ENCODE data around the gene MAD1L1. TPM values are rescaled to one million over a fixed set of nuclear protein-coding genes. Genes with fewer than 3 reads are reported as not detected.
"Not testable (repeated sequence)": the region's sequence is repeated elsewhere in the genome, so short reads cannot be mapped to it uniquely, and the experiment has no call there.

The MAD1L1 gene
- total RNA-seq, 1 experiment from 2014 or later, result 43.8 TPM

DNA sequence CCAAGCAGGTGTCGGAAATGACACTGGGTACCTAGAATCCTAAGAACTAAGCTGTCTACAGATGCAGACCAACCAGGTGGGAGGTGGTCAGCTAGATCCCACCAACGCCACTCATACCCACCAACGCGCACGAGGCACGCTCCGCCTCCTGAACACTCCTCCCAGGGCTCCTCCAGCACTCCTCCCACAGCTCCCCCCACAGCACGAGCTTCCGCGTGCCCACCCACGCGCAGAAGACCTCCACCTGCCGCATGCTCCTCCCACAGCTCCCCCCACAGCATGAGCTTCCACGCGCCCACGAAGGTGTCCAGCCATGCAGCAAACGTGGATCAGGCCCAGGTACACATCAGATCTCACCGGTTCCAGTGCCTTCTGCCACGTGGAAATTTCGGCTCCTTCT lies 196.0 kb downstream of the MAD1L1 start:
- Mint-ChIP-seq H3K9me3 (no peaks in the 10 kb centered on the region; the same call in 1 of the 2 replicates), H3K4me1 (peaks cover 18% of the 10 kb centered on the region), H3K27me3 (ENCODE audit: low read depth) (no peaks in the 10 kb centered on the region), H3K36me3 (peaks cover 2% of the 10 kb centered on the region), H3K4me3 (no peak overlapping the region), H3K27ac (peak overlapping the region; percentile 86)
- ChIA-PET CTCF (no interaction called here), POLR2A (interaction anchor here (0.7 kb wide), 1 partner anchor 165 kb away, joined by 4 read pairs; no protein-coding TSS in a partner anchor)
- DNase-seq (ENCODE audit: low spot score) (peak; percentile 2), ATAC-seq (no peak)
- TF ChIP-seq ZNF219 (CRISPR knock-in tag; IDR thresholded peaks at IDR 0.05; ENCODE audit: borderline replicate concordance) (no peak), SMAD3 (CRISPR knock-in tag; IDR thresholded peaks at IDR 0.05; ENCODE audit: borderline replicate concordance) (no peak), ZNF138 (CRISPR knock-in tag; conservative IDR thresholded peaks at IDR 0.05) (no peak), HMGA2 (CRISPR knock-in tag; IDR thresholded peaks at IDR 0.05) (no peak), GTF2I (CRISPR knock-in tag; conservative IDR thresholded peaks at IDR 0.05) (no peak), TEAD1 (CRISPR knock-in tag; IDR thresholded peaks at IDR 0.05) (no peak), ZNF317 (CRISPR knock-in tag; IDR thresholded peaks at IDR 0.05; ENCODE audit: borderline replicate concordance, low read depth) (no peak), ZNF281 (CRISPR knock-in tag; IDR thresholded peaks at IDR 0.05) (no peak), ZNF396 (CRISPR knock-in tag; IDR thresholded peaks at IDR 0.05; ENCODE audit: borderline replicate concordance) (no peak), ETV6 (CRISPR knock-in tag; IDR thresholded peaks at IDR 0.05) (no peak), CREB1 (CRISPR knock-in tag; IDR thresholded peaks at IDR 0.05) (no peak), CTCF (IDR thresholded peaks at IDR 0.05) (no peak), PRRX2 (CRISPR knock-in tag; IDR thresholded peaks at IDR 0.05) (no peak), AR (CRISPR knock-in tag; IDR thresholded peaks at IDR 0.05) (no peak), KAT7 (CRISPR knock-in tag; IDR thresholded peaks at IDR 0.05; ENCODE audit: borderline replicate concordance) (no peak), NFE2L1 (CRISPR knock-in tag; IDR thresholded peaks at IDR 0.05) (no peak)

GRCh38 chr7:2036201-2036600 lies 196.5 kb downstream of the MAD1L1 start:
- POLR2A ChIA-PET; H3K36me3 Mint-ChIP-seq; H3K27ac Mint-ChIP-seq; ATAC-seq; H3K4me3 Mint-ChIP-seq; H3K27me3 Mint-ChIP-seq (ENCODE audit: low read depth); H3K9me3 Mint-ChIP-seq; CTCF ChIA-PET: not testable (repeated sequence)
- DNase-seq (ENCODE audit: low spot score), result peak; percentile 5
- H3K4me1 Mint-ChIP-seq, result peaks cover 16% of the 10 kb centered on the region
